ENCODE data around the gene KRTAP9-2. TPM values are rescaled to one million over a fixed set of nuclear protein-coding genes. Genes with fewer than 3 reads are reported as not detected.

The KRTAP9-2 gene
- not detected in 5 replicates for total RNA-seq (2022; extraction: Qiagen RNA extraction; ENCODE audit: low read depth)

DNA sequence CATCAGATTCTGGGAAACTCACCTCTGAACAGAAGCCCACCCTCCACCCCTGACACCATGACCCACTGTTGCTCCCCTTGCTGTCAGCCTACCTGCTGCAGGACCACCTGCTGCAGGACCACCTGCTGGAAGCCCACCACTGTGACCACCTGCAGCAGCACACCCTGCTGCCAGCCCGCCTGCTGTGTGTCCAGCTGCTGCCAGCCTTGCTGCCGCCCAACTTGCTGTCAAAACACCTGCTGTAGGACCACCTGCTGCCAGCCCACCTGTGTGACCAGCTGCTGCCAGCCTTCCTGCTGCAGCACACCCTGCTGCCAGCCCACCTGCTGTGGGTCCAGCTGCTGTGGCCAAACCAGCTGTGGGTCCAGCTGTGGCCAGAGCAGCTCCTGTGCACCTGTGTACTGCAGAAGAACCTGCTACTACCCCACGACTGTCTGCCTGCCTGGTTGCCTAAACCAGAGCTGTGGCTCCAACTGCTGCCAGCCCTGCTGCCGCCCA is at the start of gene KRTAP9-2:
Gene KRTAP9-2, plus strand, starts transcription at position 51 of the 498 bp plus-strand sequence. Its CDS starts 7 bp downstream, at position 58.

GRCh38 chr17:41177727-41178271 is 48.6 kb upstream of the KRTAP9-2 start, which contains the start of gene KRTAP4-2:
Gene KRTAP4-2, minus strand, starts transcription at chr17:41178221. Its CDS starts 57 bp downstream, at chr17:41178164.

DNA sequence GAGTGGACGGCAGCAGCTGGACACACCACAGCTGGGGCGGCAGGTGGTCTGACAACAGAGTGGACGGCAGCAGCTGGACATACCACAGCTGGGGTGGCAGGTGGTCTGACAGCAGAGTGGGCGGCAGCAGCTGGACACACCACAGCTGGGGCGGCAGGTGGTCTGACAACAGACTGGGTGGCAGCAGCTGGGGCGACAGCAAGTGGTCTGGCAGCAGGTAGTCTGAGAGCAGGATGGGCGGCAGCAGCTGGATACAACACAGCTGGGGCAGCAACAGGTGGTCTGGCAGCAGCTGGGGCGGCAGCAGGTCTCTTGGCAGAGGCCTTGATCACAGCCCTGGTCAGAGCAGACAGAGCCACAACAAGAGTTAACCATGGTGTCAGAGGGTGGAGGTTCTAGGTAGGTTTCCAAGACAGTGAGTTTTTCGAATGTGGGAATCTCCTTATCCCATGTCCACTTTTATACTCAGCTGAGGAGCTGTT is 41.9 kb upstream of the KRTAP9-2 start, which contains the start of gene KRTAP4-1:
Gene KRTAP4-1, minus strand, starts transcription at position 432 of the 482 bp plus-strand sequence. Its CDS starts 57 bp downstream, at position 375.

GRCh38 chr17:41189837-41190318 is 36.6 kb upstream of the KRTAP9-2 start, which contains the start of gene KRTAP9-1:
Gene KRTAP9-1, plus strand, starts transcription at chr17:41189887. Its CDS starts 0 bp downstream, at chr17:41189887.

GRCh38 chr17:41232399-41233105 is 6.1 kb downstream of the KRTAP9-2 start, which contains the start of gene KRTAP9-3:
Gene KRTAP9-3, plus strand, starts transcription at chr17:41232449. Its CDS starts 53 bp downstream, at chr17:41232502.

DNA sequence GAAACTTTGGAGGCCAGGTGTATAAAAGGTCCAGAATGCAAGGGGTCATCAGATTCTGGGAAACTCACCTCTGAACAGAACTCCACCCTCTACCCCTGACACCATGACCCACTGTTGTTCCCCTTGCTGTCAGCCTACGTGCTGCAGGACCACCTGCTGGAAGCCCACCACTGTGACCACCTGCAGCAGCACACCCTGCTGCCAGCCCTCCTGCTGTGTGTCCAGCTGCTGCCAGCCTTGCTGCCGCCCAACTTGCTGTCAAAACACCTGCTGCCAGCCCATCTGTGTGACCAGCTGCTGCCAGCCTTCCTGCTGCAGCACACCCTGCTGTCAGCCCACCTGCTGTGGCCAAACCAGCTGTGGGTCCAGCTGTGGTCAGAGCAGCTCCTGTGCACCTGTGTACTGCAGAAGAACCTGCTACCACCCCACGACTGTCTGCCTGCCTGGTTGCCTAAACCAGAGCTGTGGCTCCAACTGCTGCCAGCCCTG is 11.5 kb downstream of the KRTAP9-2 start, which contains the start of gene KRTAP9-8:
Gene KRTAP9-8, plus strand, starts transcription at position 51 of the 489 bp plus-strand sequence. Its CDS starts 53 bp downstream, at position 104.

GRCh38 chr17:41249637-41250240 is 23.3 kb downstream of the KRTAP9-2 start, which contains the start of gene KRTAP9-4:
Gene KRTAP9-4, plus strand, starts transcription at chr17:41249687. Its CDS starts 34 bp downstream, at chr17:41249721.

DNA sequence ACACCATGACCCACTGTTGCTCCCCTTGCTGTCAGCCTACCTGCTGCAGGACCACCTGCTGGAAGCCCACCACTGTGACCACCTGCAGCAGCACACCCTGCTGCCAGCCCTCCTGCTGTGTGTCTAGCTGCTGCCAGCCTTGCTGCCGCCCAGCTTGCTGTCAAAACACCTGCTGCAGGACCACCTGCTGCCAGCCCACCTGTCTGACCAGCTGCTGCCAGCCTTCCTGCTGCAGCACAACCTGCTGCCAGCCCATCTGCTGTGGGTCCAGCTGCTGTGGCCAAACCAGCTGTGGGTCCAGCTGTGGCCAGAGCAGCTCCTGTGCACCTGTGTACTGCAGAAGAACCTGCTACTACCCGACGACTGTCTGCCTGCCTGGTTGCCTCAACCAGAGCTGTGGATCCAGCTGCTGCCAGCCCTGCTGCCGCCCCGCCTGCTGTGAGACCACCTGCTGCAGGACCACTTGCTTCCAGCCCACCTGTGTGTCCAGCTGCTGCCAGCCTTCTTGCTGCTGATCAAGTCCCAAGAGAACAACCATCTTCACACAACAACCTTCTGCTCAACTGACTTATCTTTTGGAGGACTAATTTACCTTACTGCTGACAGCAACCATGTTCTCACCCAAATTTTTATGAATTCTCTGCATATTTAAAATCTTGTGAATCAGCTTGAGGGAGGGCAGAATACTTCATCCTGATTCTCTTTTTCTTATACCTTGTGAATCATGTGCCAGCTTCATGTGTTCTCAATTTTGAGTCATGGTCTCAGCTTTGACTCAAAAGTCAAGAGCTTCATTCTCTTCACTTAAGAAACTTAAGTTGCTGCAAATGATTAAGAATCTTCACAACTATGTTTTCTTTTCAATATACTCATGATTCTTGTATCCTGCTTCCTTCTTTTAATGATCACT is 29.2 kb downstream of the KRTAP9-2 start, which contains the start of gene KRTAP9-9:
Gene KRTAP9-9, plus strand, starts transcription at position 4 of the 910 bp plus-strand sequence.

GRCh38 chr17:41265078-41265477 is 38.6 kb downstream of the KRTAP9-2 start, which contains the start of gene KRTAP9-6:
Gene KRTAP9-6, plus strand, starts transcription at chr17:41265378. Its CDS starts 0 bp downstream, at chr17:41265378.

DNA sequence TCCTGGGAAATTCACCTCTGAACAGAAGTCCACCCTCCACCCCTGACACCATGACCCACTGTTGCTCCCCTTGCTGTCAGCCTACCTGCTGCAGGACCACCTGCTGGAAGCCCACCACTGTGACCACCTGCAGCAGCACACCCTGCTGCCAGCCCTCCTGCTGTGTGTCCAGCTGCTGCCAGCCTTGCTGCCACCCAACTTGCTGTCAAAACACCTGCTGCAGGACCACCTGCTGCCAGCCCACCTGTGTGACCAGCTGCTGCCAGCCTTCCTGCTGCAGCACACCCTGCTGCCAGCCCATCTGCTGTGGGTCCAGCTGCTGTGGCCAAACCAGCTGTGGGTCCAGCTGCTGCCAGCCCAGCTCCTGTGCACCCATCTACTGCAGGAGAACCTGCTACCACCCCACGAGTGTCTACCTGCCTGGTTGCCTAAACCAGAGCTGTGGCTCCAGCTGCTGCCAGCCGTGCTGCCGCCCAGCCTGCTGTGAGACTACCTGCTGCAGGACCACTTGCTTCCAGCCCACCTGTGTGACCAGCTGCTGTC is 49.3 kb downstream of the KRTAP9-2 start, which contains the start of gene KRTAP9-7:
Gene KRTAP9-7, plus strand, starts transcription at position 51 of the 543 bp plus-strand sequence. Its CDS starts 0 bp downstream, at position 51.

Other genes with a start within 250 kb of the KRTAP9-2 start
- not detected in 5 replicates for gene KRT40, start 242.3 kb upstream of the KRTAP9-2 start, total RNA-seq (2022; extraction: Qiagen RNA extraction; ENCODE audit: low read depth)
- not detected in 5 replicates for gene KRTAP3-3, start 232.5 kb upstream of the KRTAP9-2 start, total RNA-seq (2022; extraction: Qiagen RNA extraction; ENCODE audit: low read depth)
- gene KRTAP3-2, start 226.7 kb upstream of the KRTAP9-2 start, total RNA-seq (2022; extraction: Qiagen RNA extraction; ENCODE audit: low read depth) = not detected in 5 replicates
- not detected in 5 replicates for gene KRTAP3-1, start 217.5 kb upstream of the KRTAP9-2 start, total RNA-seq (2022; extraction: Qiagen RNA extraction; ENCODE audit: low read depth)
- gene KRTAP1-5, start 199.4 kb upstream of the KRTAP9-2 start, total RNA-seq (2022; extraction: Qiagen RNA extraction; ENCODE audit: low read depth) = not detected in 5 replicates
- not detected in 5 replicates for gene KRTAP1-4, start 196.5 kb upstream of the KRTAP9-2 start, total RNA-seq (2022; extraction: Qiagen RNA extraction; ENCODE audit: low read depth)
- not detected in 5 replicates for gene KRTAP1-3, start 191.8 kb upstream of the KRTAP9-2 start, total RNA-seq (2022; extraction: Qiagen RNA extraction; ENCODE audit: low read depth)
- gene KRTAP1-1, start 185.2 kb upstream of the KRTAP9-2 start, total RNA-seq (2022; extraction: Qiagen RNA extraction; ENCODE audit: low read depth) = not detected in 5 replicates
- gene KRTAP2-1, start 179.3 kb upstream of the KRTAP9-2 start, total RNA-seq (2022; extraction: Qiagen RNA extraction; ENCODE audit: low read depth) = not detected in 5 replicates
- gene KRTAP2-2, start 171.4 kb upstream of the KRTAP9-2 start, total RNA-seq (2022; extraction: Qiagen RNA extraction; ENCODE audit: low read depth) = not detected in 5 replicates
- not detected in 5 replicates for gene KRTAP2-3, start 166.5 kb upstream of the KRTAP9-2 start, total RNA-seq (2022; extraction: Qiagen RNA extraction; ENCODE audit: low read depth)
- not detected in 5 replicates for gene KRTAP2-4, start 160.8 kb upstream of the KRTAP9-2 start, total RNA-seq (2022; extraction: Qiagen RNA extraction; ENCODE audit: low read depth)
- not detected in 5 replicates for gene KRTAP4-7, start 142.5 kb upstream of the KRTAP9-2 start, total RNA-seq (2022; extraction: Qiagen RNA extraction; ENCODE audit: low read depth)
- gene KRTAP4-8, start 128.5 kb upstream of the KRTAP9-2 start, total RNA-seq (2022; extraction: Qiagen RNA extraction; ENCODE audit: low read depth) = not detected in 5 replicates
- not detected in 5 replicates for gene KRTAP4-16, start 124.4 kb upstream of the KRTAP9-2 start, total RNA-seq (2022; extraction: Qiagen RNA extraction; ENCODE audit: low read depth)
- not detected in 5 replicates for gene KRTAP4-9, start 121.3 kb upstream of the KRTAP9-2 start, total RNA-seq (2022; extraction: Qiagen RNA extraction; ENCODE audit: low read depth)
- not detected in 5 replicates for gene KRTAP4-11, start 108.3 kb upstream of the KRTAP9-2 start, total RNA-seq (2022; extraction: Qiagen RNA extraction; ENCODE audit: low read depth)
- gene KRTAP4-12, start 102.5 kb upstream of the KRTAP9-2 start, total RNA-seq (2022; extraction: Qiagen RNA extraction; ENCODE audit: low read depth) = not detected in 5 replicates
- not detected in 5 replicates for gene KRTAP4-6, start 86.1 kb upstream of the KRTAP9-2 start, total RNA-seq (2022; extraction: Qiagen RNA extraction; ENCODE audit: low read depth)
- not detected in 5 replicates for gene KRTAP4-5, start 76.8 kb upstream of the KRTAP9-2 start, total RNA-seq (2022; extraction: Qiagen RNA extraction; ENCODE audit: low read depth)
- not detected in 5 replicates for gene KRTAP4-4, start 65.9 kb upstream of the KRTAP9-2 start, total RNA-seq (2022; extraction: Qiagen RNA extraction; ENCODE audit: low read depth)
- not detected in 5 replicates for gene KRTAP4-3, start 58.4 kb upstream of the KRTAP9-2 start, total RNA-seq (2022; extraction: Qiagen RNA extraction; ENCODE audit: low read depth)
- not detected in 5 replicates for gene KRTAP4-2, start 48.4 kb upstream of the KRTAP9-2 start, total RNA-seq (2022; extraction: Qiagen RNA extraction; ENCODE audit: low read depth)
- gene KRTAP4-1, start 41.7 kb upstream of the KRTAP9-2 start, total RNA-seq (2022; extraction: Qiagen RNA extraction; ENCODE audit: low read depth) = 0.32 TPM in 1 of 5 replicates, not detected in the others
- gene KRTAP9-1, start 36.8 kb upstream of the KRTAP9-2 start, total RNA-seq (2022; extraction: Qiagen RNA extraction; ENCODE audit: low read depth) = not detected in 5 replicates
- not detected in 5 replicates for gene KRTAP9-3, start 5.8 kb downstream of the KRTAP9-2 start, total RNA-seq (2022; extraction: Qiagen RNA extraction; ENCODE audit: low read depth)
- not detected in 5 replicates for gene KRTAP9-8, start 11.4 kb downstream of the KRTAP9-2 start, total RNA-seq (2022; extraction: Qiagen RNA extraction; ENCODE audit: low read depth)
- not detected in 5 replicates for gene KRTAP9-4, start 23.0 kb downstream of the KRTAP9-2 start, total RNA-seq (2022; extraction: Qiagen RNA extraction; ENCODE audit: low read depth)
- gene KRTAP9-9, start 28.7 kb downstream of the KRTAP9-2 start, total RNA-seq (2022; extraction: Qiagen RNA extraction; ENCODE audit: low read depth) = not detected in 5 replicates
- gene KRTAP9-6, start 38.7 kb downstream of the KRTAP9-2 start, total RNA-seq (2022; extraction: Qiagen RNA extraction; ENCODE audit: low read depth) = not detected in 5 replicates
- gene KRTAP9-7, start 49.0 kb downstream of the KRTAP9-2 start, total RNA-seq (2022; extraction: Qiagen RNA extraction; ENCODE audit: low read depth) = not detected in 5 replicates
- not detected in 5 replicates for gene KRTAP29-1, start 76.2 kb downstream of the KRTAP9-2 start, total RNA-seq (2022; extraction: Qiagen RNA extraction; ENCODE audit: low read depth)
- not detected in 5 replicates for gene KRTAP16-1, start 82.7 kb downstream of the KRTAP9-2 start, total RNA-seq (2022; extraction: Qiagen RNA extraction; ENCODE audit: low read depth)
- not detected in 5 replicates for gene KRTAP17-1, start 89.1 kb downstream of the KRTAP9-2 start, total RNA-seq (2022; extraction: Qiagen RNA extraction; ENCODE audit: low read depth)
- gene KRT33A, start 124.2 kb downstream of the KRTAP9-2 start, total RNA-seq (2022; extraction: Qiagen RNA extraction; ENCODE audit: low read depth) = not detected in 5 replicates
- not detected in 5 replicates for gene KRT33B, start 143.2 kb downstream of the KRTAP9-2 start, total RNA-seq (2022; extraction: Qiagen RNA extraction; ENCODE audit: low read depth)
- gene KRT34, start 155.7 kb downstream of the KRTAP9-2 start, total RNA-seq (2022; extraction: Qiagen RNA extraction; ENCODE audit: low read depth) = 0.20 to 0.78 TPM (median 0.31 TPM) in 5 replicates
- gene KRT31, start 171.0 kb downstream of the KRTAP9-2 start, total RNA-seq (2022; extraction: Qiagen RNA extraction; ENCODE audit: low read depth) = not detected in 5 replicates
- gene KRT37, start 197.9 kb downstream of the KRTAP9-2 start, total RNA-seq (2022; extraction: Qiagen RNA extraction; ENCODE audit: low read depth) = not detected in 5 replicates
- gene KRT38, start 214.3 kb downstream of the KRTAP9-2 start, total RNA-seq (2022; extraction: Qiagen RNA extraction; ENCODE audit: low read depth) = not detected in 5 replicates
- gene KRT32, start 240.7 kb downstream of the KRTAP9-2 start, total RNA-seq (2022; extraction: Qiagen RNA extraction; ENCODE audit: low read depth) = not detected in 5 replicates